GM23338 (cell line): ENCODE results near the gene KDM4C. TPM values are rescaled to one million over a fixed set of nuclear protein-coding genes. Genes with fewer than 3 reads are reported as not detected.

Experiments
- ATAC-seq: fragments of 200-7000 bp; cut with Tn5 transposase; 3 replicates; pipeline ENCODE4 v1.9.1; 2020
- DNase-seq: peaks from one replicate; pipeline ENCODE4 v3.0.0-alpha.2; 2015; ENCODE audit warnings: low spot score
- H2AFZ ChIP-seq: fragments of 200-600 bp; sonication (generic); 2 replicates; pipeline ENCODE4 v1.8.0; 2016; ENCODE audit warnings: antibody characterized with exemption, mild to moderate bottlenecking, moderate library complexity
- H3F3A ChIP-seq: fragments of 200-600 bp; sonication (generic); replicated peaks from 2 replicates; pipeline ENCODE4 v1.8.0; 2017; ENCODE audit warnings: antibody characterized with exemption, mixed run types, low read depth
- H3K27ac ChIP-seq: fragments of 200-600 bp; sonication (generic); 2 replicates; pipeline ENCODE4 v1.6.1; 2016; ENCODE audit warnings: low read depth
- H3K27me3 ChIP-seq: fragments of 200-600 bp; sonication (generic); 2 replicates; pipeline ENCODE4 v1.8.0; 2016; ENCODE audit warnings: mild to moderate bottlenecking, mixed run types, moderate library complexity; ENCODE audit not compliant: insufficient read depth
- H3K36me3 ChIP-seq: fragments of 200-600 bp; sonication (generic); 2 replicates; pipeline ENCODE4 v1.8.0; 2016; ENCODE audit warnings: mild to moderate bottlenecking; ENCODE audit not compliant: insufficient read depth
- H3K4me1 ChIP-seq: fragments of 200-600 bp; sonication (generic); 2 replicates; pipeline ENCODE4 v1.8.0; 2016; ENCODE audit warnings: mild to moderate bottlenecking, moderate library complexity; ENCODE audit not compliant: insufficient read depth
- H3K4me2 ChIP-seq: fragments of 200-600 bp; sonication (generic); 2 replicates; pipeline ENCODE4 v1.7.1; 2017; ENCODE audit warnings: mixed run types
- H3K4me3 ChIP-seq: fragments of 200-600 bp; sonication (generic); 2 replicates; pipeline ENCODE4 v1.6.1; 2016; ENCODE audit warnings: mixed run types
- H3K79me2 ChIP-seq: fragments of 200-600 bp; sonication (generic); replicated peaks from 2 replicates; pipeline ENCODE4 v1.8.0; 2017; ENCODE audit warnings: mild to moderate bottlenecking; ENCODE audit not compliant: insufficient read depth
- H3K9me2 ChIP-seq: fragments of 200-600 bp; sonication (generic); 2 replicates; pipeline ENCODE4 v1.8.0; 2017; ENCODE audit not compliant: insufficient read depth
- H4K20me1 ChIP-seq: fragments of 200-600 bp; sonication (generic); replicated peaks from 2 replicates; pipeline ENCODE4 v1.8.0; 2017; ENCODE audit warnings: mild to moderate bottlenecking; ENCODE audit not compliant: insufficient read depth
- H3K27ac Mint-ChIP-seq: 2 replicates; pipeline ENCODE4 v1.8.0; 2020; ENCODE audit warnings: inconsistent platforms, mild to moderate bottlenecking, moderate library complexity, mixed read lengths
- H3K27me3 Mint-ChIP-seq: 3 replicates; pipeline ENCODE4 v1.8.0; 2022; ENCODE audit warnings: low read depth, mild to moderate bottlenecking, moderate library complexity, mixed read lengths, inconsistent platforms; ENCODE audit not compliant: insufficient read depth, poor library complexity
- H3K36me3 Mint-ChIP-seq: 3 replicates; pipeline ENCODE4 v1.8.0; 2021; ENCODE audit warnings: low read depth, mild to moderate bottlenecking, inconsistent platforms, moderate library complexity, mixed read lengths
- H3K4me1 Mint-ChIP-seq: 3 replicates; pipeline ENCODE4 v1.8.0; 2020; ENCODE audit warnings: mild to moderate bottlenecking, inconsistent platforms, mixed read lengths
- H3K4me3 Mint-ChIP-seq: 3 replicates; pipeline ENCODE4 v1.8.0; 2021; ENCODE audit warnings: moderate library complexity, mild to moderate bottlenecking, inconsistent platforms, mixed read lengths
- H3K9me3 Mint-ChIP-seq: 3 replicates; pipeline ENCODE4 v1.8.0; 2020; ENCODE audit warnings: moderate library complexity, mild to moderate bottlenecking, inconsistent platforms, mixed read lengths
- CREB1 ChIP-seq: fragments of 250-450 bp; sonication (Bioruptor Pico); IDR thresholded peaks from 2 replicates; pipeline ENCODE4 v1.5.0; 2020; ENCODE audit warnings: low read depth, mild to moderate bottlenecking, moderate library complexity
- CTCF ChIP-seq, 2 experiments: fragments of 200-600 bp in 1 of 2; sonication (generic) in 1 of 2; conservative IDR thresholded peaks; 2 replicates each; pipeline versions ENCODE4 v1.5.1 to v1.6.1; 2016 to 2017; ENCODE audit warnings: antibody characterized with exemption in 2 of 2, low read depth in 2 of 2, mild to moderate bottlenecking in 2 of 2, moderate library complexity in 1 of 2
- ETS1 ChIP-seq: IDR thresholded peaks from 2 replicates; pipeline ENCODE4 v1.6.1; 2016; ENCODE audit warnings: antibody characterized with exemption
- EZH2 ChIP-seq: fragments of 200-600 bp; sonication (generic); IDR thresholded peaks from one replicate; pipeline ENCODE4 v1.8.0; 2017; ENCODE audit warnings: antibody characterized with exemption, mild to moderate bottlenecking, low read depth; ENCODE audit not compliant: unreplicated experiment
- EZH2phosphoT487 ChIP-seq: fragments of 200-600 bp; sonication (generic); IDR thresholded peaks from one replicate; pipeline ENCODE4 v1.8.1; 2018; ENCODE audit warnings: antibody characterized with exemption; ENCODE audit not compliant: unreplicated experiment
- JUNB ChIP-seq: IDR thresholded peaks from one replicate; pipeline ENCODE4 v1.6.1; 2016; ENCODE audit warnings: antibody characterized with exemption; ENCODE audit not compliant: unreplicated experiment
- NANOG ChIP-seq: IDR thresholded peaks from 2 replicates; pipeline ENCODE4 v1.6.1; 2016; ENCODE audit warnings: antibody characterized with exemption, borderline replicate concordance
- POLR2AphosphoS5 ChIP-seq: IDR thresholded peaks from 2 replicates; pipeline ENCODE4 v1.6.1; 2016; ENCODE audit warnings: antibody characterized with exemption, low read depth
- REST ChIP-seq: IDR thresholded peaks from one replicate; pipeline ENCODE4 v1.6.1; 2018; ENCODE audit warnings: antibody characterized with exemption; ENCODE audit not compliant: unreplicated experiment
- STAT1 ChIP-seq: IDR thresholded peaks from one replicate; pipeline ENCODE4 v1.6.1; 2016; ENCODE audit warnings: antibody characterized with exemption; ENCODE audit not compliant: unreplicated experiment
- ZNF114 ChIP-seq: fragments of 250-450 bp; sonication (Bioruptor Pico); IDR thresholded peaks from 2 replicates; pipeline ENCODE4 v1.5.0; 2020; ENCODE audit warnings: mild to moderate bottlenecking, moderate library complexity
- ZNF331 ChIP-seq: fragments of 250-450 bp; sonication (Bioruptor Pico); IDR thresholded peaks from 2 replicates; pipeline ENCODE4 v1.5.0; 2020; ENCODE audit warnings: low read depth, mild to moderate bottlenecking, moderate library complexity
- ZNF462 ChIP-seq: fragments of 250-450 bp; sonication (Bioruptor Pico); IDR thresholded peaks from 2 replicates; pipeline ENCODE4 v1.5.0; 2020; ENCODE audit warnings: mild to moderate bottlenecking, moderate library complexity
- polyA plus RNA-seq: library from polyadenylated mRNA; unstranded; fragments of >200 nt; fragmentation: Nextera tagmentation; extraction: Ambion mirVana; gene quantifications from 2 replicates; pipeline ENCODE4 v1.2.1, GENCODE V29; 2016
- total RNA-seq: library from RNA; depleted of rRNA; stranded (reverse); fragments of >200 nt; shearing (Covaris generic); gene quantifications from 2 replicates; pipeline ENCODE4 v1.2.3, GENCODE V29; 2014

Gene KDM4C
- total and polyA plus RNA-seq, 2 experiments from 2014 or later: 12.0 to 43.8 TPM

GRCh38 chr9:6943293-6943692, 185.5 kb downstream of the KDM4C start:
- Histone ChIP-seq H3K4me1 (0 out of 2 replicates have a peak, but pooled peaks cover 2% of the 10 kb centered on the region), H3K27ac (peak overlapping the region; percentile 10; the same call in 1 of the 2 replicates), H3K36me3 (no peaks in the 10 kb centered on the region), H3K4me3 (no peak overlapping the region), H3K27me3 (no peaks in the 10 kb centered on the region), H4K20me1 (no peaks in the 10 kb centered on the region), H3F3A (no peaks in the 10 kb centered on the region), H3K79me2 (no peaks in the 10 kb centered on the region), H3K9me2 (no peaks in the 10 kb centered on the region), H3K4me2 (no peak overlapping the region), H2AFZ (no peak overlapping the region)
- H3K4me3 Mint-ChIP-seq: no peak overlapping the region
- H3K27me3 Mint-ChIP-seq: peaks cover 4% of the 10 kb centered on the region
- H3K9me3 Mint-ChIP-seq: peaks cover 10% of the 10 kb centered on the region; the same call in 2 of the 3 replicates
- H3K27ac Mint-ChIP-seq: no peak overlapping the region
- TF ChIP-seq REST (no peak), POLR2AphosphoS5 (no peak), ZNF462 (CRISPR knock-in tag) (no peak), JUNB (no peak), CTCF (conservative IDR thresholded peaks at IDR 0.05; ENCODE audit: low read depth in 2 of 2) (no peak), STAT1 (no peak), ZNF331 (CRISPR knock-in tag) (no peak), ZNF114 (CRISPR knock-in tag) (no peak), ETS1 (no peak), CREB1 (CRISPR knock-in tag) (no peak), EZH2 (no peak), EZH2phosphoT487 (no peak), NANOG (no peak)
- ATAC-seq (no peak; the same call in 2 of the 3 replicates), DNase-seq (no peak)
- H3K36me3 Mint-ChIP-seq: peaks cover 9% of the 10 kb centered on the region; the same call in 2 of the 3 replicates
- H3K4me1 Mint-ChIP-seq: peaks cover 6% of the 10 kb centered on the region
